Measurements from ENCODE around the gene CACNA2D3. TPM values are rescaled to one million over a fixed set of nuclear protein-coding genes. Genes with fewer than 3 reads are reported as not detected.

CACNA2D3 gene
- polyA plus RNA-seq, 3 donors: 8.3 to 21.5 (median 10.4) TPM

GRCh38 chr3:54150864-54151467 is 28.6 kb downstream of the CACNA2D3 start:
- Mint-ChIP-seq H3K27me3 (ENCODE audit: low read depth in 3 of 3) (peaks cover 4 to 7% (median 7%) of the 10 kb centered on the region in 3 donors), H3K9me3 (no peaks in the 10 kb centered on the region), H3K36me3 (no peaks in the 10 kb centered on the region), H3K4me3 (no peak overlapping the region), H3K27ac (no peak overlapping the region), H3K4me1 (no peaks in the 10 kb centered on the region)
- no peaks in the 10 kb centered on the region for H3K79me2 ChIP-seq (ENCODE audit: insufficient read depth, low read length)
- no peaks in the 10 kb centered on the region for H3K9me3 ChIP-seq (replicated peaks in 1 of 2; ENCODE audit: control insufficient read depth in 1 of 2, insufficient read depth in 1 of 2, low read length in 2 of 2)
- H3K27ac ChIP-seq (ENCODE audit: low read depth in 1 of 2, low read length in 2 of 2): no peak overlapping the region
- no peaks in the 10 kb centered on the region for H3K36me3 ChIP-seq (replicated peaks in 1 of 2; ENCODE audit: control insufficient read depth in 1 of 2, insufficient read depth in 2 of 2, low read length in 2 of 2)
- H3K4me3 ChIP-seq (replicated peaks in 1 of 3; ENCODE audit: low read depth in 2 of 3, low read length in 3 of 3): no peak overlapping the region
- H3K4me1 ChIP-seq (ENCODE audit: control insufficient read depth in 1 of 2, insufficient read depth in 2 of 2, low read length in 2 of 2): no peaks in the 10 kb centered on the region
- intact Hi-C loops (cut with micrococcal nuclease): no loop called here
- no peak overlapping the region for H3K9ac ChIP-seq (ENCODE audit: insufficient read depth, low read length, poor library complexity, severe bottlenecking)
- TF ChIP-seq, protein P1, sequence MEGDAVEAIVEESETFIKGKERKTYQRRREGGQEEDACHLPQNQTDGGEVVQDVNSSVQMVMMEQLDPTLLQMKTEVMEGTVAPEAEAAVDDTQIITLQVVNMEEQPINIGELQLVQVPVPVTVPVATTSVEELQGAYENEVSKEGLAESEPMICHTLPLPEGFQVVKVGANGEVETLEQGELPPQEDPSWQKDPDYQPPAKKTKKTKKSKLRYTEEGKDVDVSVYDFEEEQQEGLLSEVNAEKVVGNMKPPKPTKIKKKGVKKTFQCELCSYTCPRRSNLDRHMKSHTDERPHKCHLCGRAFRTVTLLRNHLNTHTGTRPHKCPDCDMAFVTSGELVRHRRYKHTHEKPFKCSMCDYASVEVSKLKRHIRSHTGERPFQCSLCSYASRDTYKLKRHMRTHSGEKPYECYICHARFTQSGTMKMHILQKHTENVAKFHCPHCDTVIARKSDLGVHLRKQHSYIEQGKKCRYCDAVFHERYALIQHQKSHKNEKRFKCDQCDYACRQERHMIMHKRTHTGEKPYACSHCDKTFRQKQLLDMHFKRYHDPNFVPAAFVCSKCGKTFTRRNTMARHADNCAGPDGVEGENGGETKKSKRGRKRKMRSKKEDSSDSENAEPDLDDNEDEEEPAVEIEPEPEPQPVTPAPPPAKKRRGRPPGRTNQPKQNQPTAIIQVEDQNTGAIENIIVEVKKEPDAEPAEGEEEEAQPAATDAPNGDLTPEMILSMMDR (IDR thresholded peaks at IDR 0.05): no peak
- H3K4me2 ChIP-seq (replicated peaks; ENCODE audit: extremely low read depth, low read length, poor library complexity, severe bottlenecking): no peak overlapping the region
- H4K20me1 ChIP-seq (ENCODE audit: insufficient read depth, low read length): no peaks in the 10 kb centered on the region
- H2AFZ ChIP-seq (ENCODE audit: insufficient read depth, low read depth, low read length, poor library complexity, severe bottlenecking): no peak overlapping the region
- no peaks in the 10 kb centered on the region for H3K27me3 ChIP-seq (ENCODE audit: control insufficient read depth in 2 of 2, insufficient read depth in 2 of 2, low read length in 2 of 2)
- no peak for DNase-seq
- 89% methylated on average over 3 of the region's 3 CpGs for WGBS (ENCODE audit: insufficient coverage)

DNA sequence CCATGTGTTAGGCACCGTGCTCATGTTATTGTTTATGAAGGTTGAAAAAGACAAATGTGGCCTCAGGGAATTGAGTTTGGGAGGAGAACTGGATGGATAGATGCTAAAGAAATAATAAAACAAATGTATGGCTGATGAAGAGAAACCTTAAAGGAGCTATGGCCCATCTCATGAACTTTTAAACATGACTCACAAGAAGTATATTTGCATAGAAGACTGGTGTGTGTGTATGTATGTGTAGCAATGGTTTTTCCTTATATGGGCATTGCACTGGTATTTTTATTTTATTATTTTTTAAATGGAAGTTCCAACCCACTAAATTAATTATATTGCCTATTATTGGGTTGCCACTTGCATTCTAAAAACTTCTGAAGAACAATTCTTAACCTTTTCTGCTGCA is 31.1 kb downstream of the CACNA2D3 start:
- H3K36me3 ChIP-seq (replicated peaks in 1 of 2; ENCODE audit: control insufficient read depth in 1 of 2, insufficient read depth in 2 of 2, low read length in 2 of 2): no peaks in the 10 kb centered on the region
- H3K4me3 ChIP-seq (replicated peaks in 1 of 3; ENCODE audit: low read depth in 2 of 3, low read length in 3 of 3): no peak overlapping the region
- H2AFZ ChIP-seq (ENCODE audit: insufficient read depth, low read depth, low read length, poor library complexity, severe bottlenecking): no peak overlapping the region
- no peaks in the 10 kb centered on the region for H3K27me3 ChIP-seq (ENCODE audit: control insufficient read depth in 2 of 2, insufficient read depth in 2 of 2, low read length in 2 of 2)
- H3K27ac ChIP-seq (ENCODE audit: low read depth in 1 of 2, low read length in 2 of 2): no peak overlapping the region
- H3K36me3 Mint-ChIP-seq: no peaks in the 10 kb centered on the region
- H3K9me3 ChIP-seq (replicated peaks in 1 of 2; ENCODE audit: control insufficient read depth in 1 of 2, insufficient read depth in 1 of 2, low read length in 2 of 2): no peaks in the 10 kb centered on the region
- no peaks in the 10 kb centered on the region for H3K79me2 ChIP-seq (ENCODE audit: insufficient read depth, low read length)
- H3K27ac Mint-ChIP-seq: no peak overlapping the region
- H4K20me1 ChIP-seq (ENCODE audit: insufficient read depth, low read length): no peaks in the 10 kb centered on the region
- H3K4me3 Mint-ChIP-seq: no peak overlapping the region
- H3K4me1 Mint-ChIP-seq: no peaks in the 10 kb centered on the region
- H3K4me1 ChIP-seq (ENCODE audit: control insufficient read depth in 1 of 2, insufficient read depth in 2 of 2, low read length in 2 of 2): no peaks in the 10 kb centered on the region
- peaks cover 5% of the 10 kb centered on the region in 3 donors for H3K27me3 Mint-ChIP-seq (ENCODE audit: low read depth in 3 of 3)
- DNase-seq: no peak
- intact Hi-C loops (cut with micrococcal nuclease): no loop called here
- TF ChIP-seq, protein P1 (IDR thresholded peaks at IDR 0.05): no peak
- no peaks in the 10 kb centered on the region for H3K9me3 Mint-ChIP-seq
- H3K9ac ChIP-seq (ENCODE audit: insufficient read depth, low read length, poor library complexity, severe bottlenecking): no peak overlapping the region
- H3K4me2 ChIP-seq (replicated peaks; ENCODE audit: extremely low read depth, low read length, poor library complexity, severe bottlenecking): no peak overlapping the region
- no CpG with 5 or more reads among the region's 1 CpG for WGBS (ENCODE audit: insufficient coverage)

All from CD14-positive monocyte (primary cell).